Spleen (tissue), 11 donors: ENCODE measurements around the gene SLC6A20. TPM values are rescaled to one million over a fixed set of nuclear protein-coding genes. Genes with fewer than 3 reads are reported as not detected.

Experiments used
- DNase-seq: peaks from one replicate; pipeline ENCODE4 v3.0.0-alpha.2; 2020
- H3K27ac ChIP-seq, 8 donors: fragments of 200-600 bp; sonication (generic) in 7 of 8; 1 replicate in 4 of 8; 2 replicates in 4 of 8; pipeline versions ENCODE4 v1.5.0 to v1.8.0; 2016 to 2021; ENCODE audit warnings: inconsistent platforms in 4 of 8, mild to moderate bottlenecking in 4 of 8, moderate library complexity in 1 of 8
- H3K27me3 ChIP-seq, 7 donors: fragments of 200-600 bp; sonication (generic) in 6 of 7; replicated peaks in 1 of 7; 1 replicate in 4 of 7; 2 replicates in 3 of 7; pipeline versions ENCODE4 v1.5.0 to v1.8.0; 2016 to 2021; ENCODE audit warnings: inconsistent platforms in 3 of 7, mild to moderate bottlenecking in 1 of 7
- H3K36me3 ChIP-seq, 6 donors: fragments of 200-600 bp; sonication (generic) in 5 of 6; 1 replicate in 4 of 6; 2 replicates in 2 of 6; pipeline versions ENCODE4 v1.5.0 to v1.8.0; 2016 to 2021; ENCODE audit warnings: inconsistent platforms in 2 of 6
- H3K4me1 ChIP-seq, 6 donors: fragments of 200-600 bp; sonication (generic) in 5 of 6; 1 replicate in 3 of 6; 2 replicates in 3 of 6; pipeline versions ENCODE4 v1.5.0 to v1.8.0; 2016 to 2021; ENCODE audit warnings: inconsistent platforms in 3 of 6
- H3K4me3 ChIP-seq, 8 donors: fragments of 200-600 bp; sonication (generic) in 7 of 8; 1 replicate in 4 of 8; 2 replicates in 4 of 8; pipeline versions ENCODE4 v1.5.0 to v1.8.0; 2016 to 2021; ENCODE audit warnings: inconsistent platforms in 4 of 8, mild to moderate bottlenecking in 4 of 8, moderate library complexity in 2 of 8
- H3K9me3 ChIP-seq, 8 donors: fragments of 200-600 bp; sonication (generic) in 7 of 8; 1 replicate in 4 of 8; 2 replicates in 4 of 8; pipeline versions ENCODE4 v1.5.0 to v1.8.0; 2016 to 2021; ENCODE audit warnings: inconsistent platforms in 4 of 8
- POLR2A ChIP-seq, 3 donors: fragments of 450-650 bp; IDR thresholded peaks; one replicate each; pipeline ENCODE4 v1.5.1; 2017; ENCODE audit warnings: antibody characterized with exemption in 3 of 3, mild to moderate bottlenecking in 1 of 3
- POLR2AphosphoS5 ChIP-seq, 3 donors: sonication (generic); formaldehyde crosslinking; IDR thresholded peaks; one replicate each; pipeline ENCODE4 v1.5.1; 2017; ENCODE audit warnings: antibody characterized with exemption in 3 of 3
- WGBS, 5 donors: extraction: QIAGEN DNeasy Blood & Tissue Kit in 3 of 5; methylation state at CpG; one replicate each; pipeline versions ENCODE4 v1.1.5 to v1.1.7; 2013 to 2018; 5-methylcytosine and 5-hydroxymethylcytosine counted together
- intact Hi-C: fragments of 100-400 bp; cut with DNase I; formaldehyde crosslinking; loops from one replicate; pipeline ENCODE4 v1.15.0; 2023; ENCODE audit warnings: low total_unique reads
- polyA plus RNA-seq, 3 donors: library from polyadenylated mRNA; stranded (reverse); fragments of 200-250 nt; gene quantifications; one replicate each; pipeline ENCODE4 v1.2.1, GENCODE V29; 2013
- small RNA-seq, 4 donors: library from RNA; depleted of rRNA; stranded (forward); fragments of <200 nt; gene quantifications; one replicate each; pipeline ENCODE3, GENCODE V24; 2016
- total RNA-seq, 7 donors: library from RNA; depleted of rRNA in 3 of 7; stranded (reverse); fragments of >200 nt in 3 of 7; fragmentation: NEBNext Ultra II Directional in 4 of 7; extraction: Animal tissue kit (Norgen Biotek cat#: 25700) in 4 of 7; gene quantifications; one replicate each; pipeline versions ENCODE4 v1.1.0 to v1.2.1, GENCODE V29; 2016 to 2021
- TF ChIP-seq, protein P1 (sequence below), 11 experiments: fragments of 200-600 bp in 7 of 11; fragments of 450-650 bp in 4 of 11; sonication (generic) in 4 of 11; IDR thresholded peaks in 8 of 11; conservative IDR thresholded peaks in 3 of 11; 1 replicate in 7 of 11; 2 replicates in 4 of 11; pipeline versions ENCODE4 v1.4.0 to v1.8.0; 2016 to 2021; ENCODE audit warnings: antibody characterized with exemption in 11 of 11, inconsistent platforms in 4 of 11, mild to moderate bottlenecking in 1 of 11
- donor health status: healthy with polysubstance abuse.
- donor health status: DM: no; HTN: no; CAD: no; lungs with moderate emphysema.
- donor health status: DM: no; HTN: no; CAD: no.
- donor health status: Bipolar disorder and iron deficiency.
- donor health status: healthy.
- donor health status: DM: no; HTN: no; CAD: no.
- donor health status: DM: yes; HTN: yes; CAD: no.

The SLC6A20 gene
- total and polyA plus RNA-seq, 10 donors = 0.02 to 0.49 (median 0.32) TPM; not detected in 3

DNA sequence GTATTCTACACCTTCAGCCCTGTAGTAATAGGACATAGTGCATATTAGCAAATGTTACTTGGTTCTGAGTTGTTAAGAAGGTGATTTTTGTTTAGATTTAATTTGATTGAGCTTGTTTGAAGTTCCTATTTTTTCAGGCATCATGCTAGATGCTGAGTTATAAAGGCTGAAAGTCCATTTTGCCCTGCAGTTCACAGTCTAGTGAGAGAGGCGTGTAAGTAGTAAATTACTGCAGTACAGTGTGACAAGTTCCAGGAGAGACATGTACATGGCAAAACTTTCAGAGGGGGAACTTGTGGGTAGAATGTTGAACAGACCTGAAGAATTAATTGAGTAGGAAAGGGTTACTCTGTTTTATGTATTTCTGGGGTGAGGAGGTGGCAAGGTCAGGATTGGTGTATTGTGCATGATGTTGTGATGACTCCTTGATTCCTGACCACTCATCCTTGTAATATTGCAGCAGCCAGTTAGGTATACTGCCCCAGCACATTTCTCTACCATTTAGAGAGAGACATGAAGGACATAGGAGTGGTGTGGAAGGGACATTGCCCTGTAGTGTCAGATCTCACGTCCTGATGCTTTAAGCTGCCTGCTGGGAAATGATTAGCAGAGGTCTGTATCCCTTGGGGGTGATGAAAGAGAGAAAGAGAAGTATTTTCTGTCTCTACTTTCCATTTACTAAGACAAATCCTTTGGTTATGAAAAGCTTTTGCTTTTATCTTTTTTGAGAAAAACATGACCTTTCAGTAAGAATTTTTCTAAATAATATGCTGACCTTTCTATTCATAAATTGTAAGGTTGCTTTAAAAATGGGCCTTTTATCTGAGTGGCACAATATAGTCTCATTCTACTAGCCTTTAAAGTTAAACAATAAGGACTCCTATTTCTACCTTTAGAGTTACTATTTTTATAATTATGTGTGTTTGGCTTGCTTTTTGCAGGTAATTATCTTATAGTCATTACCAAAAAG, 90.2 kb downstream of the SLC6A20 start:
- peaks cover 0 to 82% (median 59%) of the 10 kb centered on the region in 6 donors for H3K36me3 ChIP-seq
- H3K27ac ChIP-seq = no peak overlapping the region
- no peaks in the 10 kb centered on the region for H3K9me3 ChIP-seq
- 74 to 90% (median 85%) methylated on average over 2 of the region's 2 CpGs for WGBS, 5 donors
- no peak overlapping the region for H3K4me3 ChIP-seq
- H3K4me1 ChIP-seq = peaks cover 0 to 19% (median 2%) of the 10 kb centered on the region in 6 donors
- no peaks in the 10 kb centered on the region for H3K27me3 ChIP-seq
- TF ChIP-seq POLR2AphosphoS5 (IDR thresholded peaks at IDR 0.05) (no peak), POLR2A (IDR thresholded peaks at IDR 0.05) (no peak)
- TF ChIP-seq, protein P1, sequence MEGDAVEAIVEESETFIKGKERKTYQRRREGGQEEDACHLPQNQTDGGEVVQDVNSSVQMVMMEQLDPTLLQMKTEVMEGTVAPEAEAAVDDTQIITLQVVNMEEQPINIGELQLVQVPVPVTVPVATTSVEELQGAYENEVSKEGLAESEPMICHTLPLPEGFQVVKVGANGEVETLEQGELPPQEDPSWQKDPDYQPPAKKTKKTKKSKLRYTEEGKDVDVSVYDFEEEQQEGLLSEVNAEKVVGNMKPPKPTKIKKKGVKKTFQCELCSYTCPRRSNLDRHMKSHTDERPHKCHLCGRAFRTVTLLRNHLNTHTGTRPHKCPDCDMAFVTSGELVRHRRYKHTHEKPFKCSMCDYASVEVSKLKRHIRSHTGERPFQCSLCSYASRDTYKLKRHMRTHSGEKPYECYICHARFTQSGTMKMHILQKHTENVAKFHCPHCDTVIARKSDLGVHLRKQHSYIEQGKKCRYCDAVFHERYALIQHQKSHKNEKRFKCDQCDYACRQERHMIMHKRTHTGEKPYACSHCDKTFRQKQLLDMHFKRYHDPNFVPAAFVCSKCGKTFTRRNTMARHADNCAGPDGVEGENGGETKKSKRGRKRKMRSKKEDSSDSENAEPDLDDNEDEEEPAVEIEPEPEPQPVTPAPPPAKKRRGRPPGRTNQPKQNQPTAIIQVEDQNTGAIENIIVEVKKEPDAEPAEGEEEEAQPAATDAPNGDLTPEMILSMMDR (IDR thresholded peaks at IDR 0.05 in 8 of 11, conservative IDR thresholded peaks at IDR 0.05 in 3 of 11) = no peak
- intact Hi-C loops = no loop called here
- DNase-seq = no peak

Small RNA genes lying within 50 kb of the gene (small RNA-seq; reads per million reads assigned to genes)
- gene RN7SL145P = 0 reads per million in 4 donors

Other genes starting within 250 kb of the SLC6A20 start
- gene LIMD1, start 201.8 kb downstream of the SLC6A20 start, total RNA-seq = 10 to 100 TPM; 41.5 to 58.5 (median 49.8) TPM
- gene LIMD1, start 201.8 kb downstream of the SLC6A20 start, polyA plus RNA-seq = 10 to 100 TPM in 1 of 3 donors, 1 to 10 TPM in 2; 5.3 to 15.9 (median 6.5) TPM
- 10 to 100 TPM; 55.5 to 93.7 (median 67.5) TPM for gene SACM1L, start 107.1 kb downstream of the SLC6A20 start, total RNA-seq
- gene SACM1L, start 107.1 kb downstream of the SLC6A20 start, polyA plus RNA-seq = 10 to 100 TPM; 21.0 to 28.2 (median 27.9) TPM
- 10 to 100 TPM; 13.2 to 22.9 (median 18.0) TPM for gene LZTFL1, start 45.6 kb upstream of the SLC6A20 start, total RNA-seq
- gene LZTFL1, start 45.6 kb upstream of the SLC6A20 start, polyA plus RNA-seq = 1 to 10 TPM; 6.5 to 8.4 (median 7.9) TPM
- gene CCR9, start 90.0 kb upstream of the SLC6A20 start, total RNA-seq = 1 to 10 TPM; 1.2 to 3.6 (median 1.7) TPM
- gene CCR9, start 90.0 kb upstream of the SLC6A20 start, polyA plus RNA-seq = 1 to 10 TPM; 1.1 to 1.3 (median 1.3) TPM
- 10 to 100 TPM in 5 of 7 donors, 1 to 10 TPM in 2; 6.6 to 35.3 (median 16.0) TPM for gene CXCR6, start 146.9 kb upstream of the SLC6A20 start, total RNA-seq
- 1 to 10 TPM; 2.5 to 3.7 (median 2.6) TPM for gene CXCR6, start 146.9 kb upstream of the SLC6A20 start, polyA plus RNA-seq
- gene FYCO1, start 199.3 kb upstream of the SLC6A20 start, total RNA-seq = 10 to 100 TPM; 22.9 to 40.1 (median 34.3) TPM
- 1 to 10 TPM; 5.2 to 7.9 (median 5.7) TPM for gene FYCO1, start 199.3 kb upstream of the SLC6A20 start, polyA plus RNA-seq
- 1 to 10 TPM in 6 of 7 donors, under 1 TPM in 1; 0.42 to 7.3 (median 4.7) TPM for gene XCR1, start 230.9 kb upstream of the SLC6A20 start, total RNA-seq
- gene XCR1, start 230.9 kb upstream of the SLC6A20 start, polyA plus RNA-seq = under 1 TPM; 0.06 to 0.26 (median 0.17) TPM